Activated CD4-positive, alpha-beta T cell treated with anti-CD3 and anti-CD28 coated beads, Interleukin-2, amount 50 U/mL, for 1 hour (primary cell): ENCODE measurements around the gene TRIM16.
"Not testable (repeated sequence)": the region's sequence is repeated elsewhere in the genome, so short reads cannot be mapped to it uniquely, and the experiment has no call there.

Experiments used
- DNase-seq: peaks from one replicate; pipeline ENCODE4 v3.0.0-alpha.2; 2020

Gene TRIM16

DNA sequence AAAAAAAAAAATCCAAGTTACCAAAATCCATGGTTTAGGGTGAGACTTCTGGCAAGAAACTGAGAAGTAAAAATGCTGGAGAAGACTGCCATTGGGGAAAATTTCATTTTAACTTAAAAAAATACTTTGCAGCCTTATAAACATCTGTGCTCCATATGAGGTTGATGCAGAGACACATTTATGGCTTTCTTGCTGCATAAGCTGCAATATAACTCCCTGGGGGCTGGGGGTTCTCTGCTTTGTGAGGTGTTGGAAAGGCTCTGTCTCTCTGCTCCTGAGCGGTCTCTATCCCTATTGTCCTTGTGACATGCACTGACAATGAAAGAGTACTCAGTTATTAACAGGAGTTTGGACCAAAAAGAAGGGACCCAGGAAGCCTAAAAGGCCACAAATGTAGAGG is 71.0 kb downstream of the TRIM16 start:
- DNase-seq: not testable (repeated sequence)

GRCh38 chr17:15592960-15593359 is 91.2 kb downstream of the TRIM16 start:
- not testable (repeated sequence) for DNase-seq

- DNase-seq: not testable (repeated sequence)
Observed at GRCh38 chr17:15591986-15592385, 92.1 kb downstream of the TRIM16 start.

DNA sequence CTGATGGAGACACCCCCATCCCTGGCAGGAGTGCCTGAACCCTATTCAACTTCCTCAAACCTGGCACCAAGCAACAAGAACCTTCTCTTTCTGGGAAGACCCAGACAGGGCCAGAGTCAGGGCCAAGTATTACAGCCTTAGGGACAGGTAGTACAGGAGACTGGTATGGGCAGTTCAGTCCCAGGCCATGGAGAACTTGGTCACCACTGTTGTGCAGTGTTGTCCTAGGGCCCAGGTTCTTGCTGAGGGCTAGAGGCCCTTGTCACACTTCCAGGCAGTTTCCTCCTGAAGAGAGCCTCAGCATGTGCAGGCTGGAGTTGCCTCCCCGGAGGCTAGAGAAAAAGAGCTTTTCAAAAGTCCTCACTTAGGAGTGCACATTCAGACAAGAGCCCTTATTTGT is 93.3 kb downstream of the TRIM16 start:
- not testable (repeated sequence) for DNase-seq

GRCh38 chr17:15589544-15590536 is 94.3 kb downstream of the TRIM16 start:
- DNase-seq: not testable (repeated sequence)

- DNase-seq: not testable (repeated sequence)
Observed at GRCh38 chr17:15588017-15588416, 96.1 kb downstream of the TRIM16 start.

GRCh38 chr17:15583313-15583712 is 100.8 kb downstream of the TRIM16 start:
- DNase-seq: not testable (repeated sequence)

DNA sequence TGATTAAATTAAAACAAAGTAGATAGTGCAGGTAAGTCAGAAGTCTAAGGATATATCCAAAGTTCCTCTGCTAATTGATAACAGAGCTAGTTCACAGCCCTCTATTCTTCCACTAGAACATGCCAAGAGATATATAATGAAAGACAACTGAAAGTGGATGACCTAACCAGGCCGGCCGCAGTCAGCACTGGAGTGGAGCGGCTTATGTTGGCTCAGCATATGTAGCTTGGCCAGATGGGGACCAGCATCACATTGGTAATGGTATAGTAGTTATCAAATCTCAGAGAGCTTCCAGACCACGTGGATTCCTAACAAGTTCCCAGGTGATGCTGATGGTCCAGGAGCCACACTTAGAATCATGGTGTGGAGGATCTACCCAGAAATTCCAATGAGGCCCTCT is 102.6 kb downstream of the TRIM16 start:
- DNase-seq: not testable (repeated sequence)
